Forelimb muscle (tissue), 1 donor: Measurements from ENCODE around the gene GDF2. TPM values are rescaled to one million over a fixed set of nuclear protein-coding genes. Genes with fewer than 3 reads are reported as not detected.

Experiments used
- DNase-seq: peaks from one replicate; pipeline ENCODE4 v3.0.0-alpha.2; 2013; ENCODE audit warnings: low read depth
- polyA plus RNA-seq: library from polyadenylated mRNA; unstranded; fragments of 120-200 nt; gene quantifications from one replicate; pipeline ENCODE4 v1.2.1, GENCODE V29; 2013; ENCODE audit not compliant: insufficient read length

The GDF2 gene
- polyA plus RNA-seq, 1 donor: not detected

DNA sequence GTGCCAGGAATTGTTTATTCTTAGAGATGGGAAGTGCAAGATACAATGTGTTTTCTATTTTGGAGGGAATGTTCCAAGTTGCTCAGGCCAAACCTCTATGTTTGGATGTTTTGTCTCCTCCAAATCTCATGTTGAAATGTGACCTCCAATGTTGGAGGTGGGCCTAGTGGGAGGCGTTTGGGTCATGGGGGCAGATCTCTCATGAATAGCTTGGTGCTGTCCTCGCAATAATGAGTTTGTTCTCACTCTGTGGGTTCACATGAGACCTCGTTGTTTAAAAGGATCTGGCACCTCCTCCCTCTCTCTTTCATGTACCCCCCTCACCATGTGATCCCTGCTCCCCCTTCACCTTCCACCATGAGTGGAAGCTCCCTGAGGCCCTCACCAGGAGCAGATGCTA is 30.6 kb upstream of the GDF2 start:
- DNase-seq: no peak

DNA sequence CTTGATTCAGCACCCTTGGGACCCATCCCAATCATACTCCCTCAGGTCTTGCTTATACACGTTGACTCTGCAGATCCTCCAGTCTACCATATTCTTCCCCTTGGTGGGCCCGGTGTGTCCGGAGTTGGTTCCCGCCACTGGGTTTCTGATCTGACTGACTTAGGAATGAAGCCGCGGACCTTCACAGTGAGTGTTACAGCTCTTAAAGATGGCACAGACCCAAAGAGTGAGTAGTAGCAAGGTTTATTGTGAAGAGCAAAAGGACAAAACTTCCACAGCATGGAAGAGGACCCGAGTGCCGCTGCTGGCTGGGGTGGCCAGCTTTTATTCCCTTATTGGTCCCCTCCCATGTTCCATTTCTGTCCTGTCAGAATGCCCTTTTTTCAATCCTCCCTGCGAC is 28.2 kb upstream of the GDF2 start:
- DNase-seq: no peak

DNA sequence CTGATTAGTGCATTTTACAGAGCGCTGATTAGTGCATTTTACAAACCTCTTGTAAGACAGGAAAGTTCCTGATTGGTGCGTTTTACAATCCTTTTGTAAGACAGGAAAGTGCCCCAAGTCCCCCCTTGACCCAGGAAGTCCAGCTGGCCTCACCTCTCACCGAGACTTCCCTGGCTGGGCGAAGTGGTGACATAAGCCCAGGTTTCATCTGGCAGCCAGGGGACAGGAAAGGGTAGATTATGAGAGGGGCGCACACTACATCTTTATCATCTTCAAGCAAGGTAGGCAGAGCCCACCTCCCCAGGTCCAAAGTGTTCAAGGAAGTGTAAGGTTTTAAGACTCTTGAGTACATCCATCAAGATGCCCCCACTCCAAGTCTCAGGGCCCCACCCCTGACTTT is 27.8 kb upstream of the GDF2 start:
- DNase-seq: no peak

DNA sequence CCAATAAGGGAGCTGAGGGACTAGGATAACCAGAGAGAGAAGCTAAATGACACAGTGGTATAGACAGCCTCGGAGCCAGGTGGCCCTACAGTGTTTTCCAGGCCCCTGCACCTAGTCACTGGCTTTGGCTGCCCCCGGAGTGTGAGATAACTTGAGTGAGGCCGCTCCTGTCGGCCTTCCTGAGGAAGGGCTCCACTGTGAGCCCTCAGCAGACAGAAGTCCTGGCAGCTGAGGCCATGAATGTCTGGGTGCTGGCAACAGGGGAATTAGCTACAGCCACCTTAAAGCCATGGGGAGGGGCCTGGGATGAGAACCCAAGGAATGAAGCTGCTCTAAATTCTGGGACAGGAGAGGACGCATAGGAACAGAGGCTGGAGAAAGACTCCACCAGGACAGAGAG is 26.8 kb upstream of the GDF2 start:
- DNase-seq: no peak

DNA sequence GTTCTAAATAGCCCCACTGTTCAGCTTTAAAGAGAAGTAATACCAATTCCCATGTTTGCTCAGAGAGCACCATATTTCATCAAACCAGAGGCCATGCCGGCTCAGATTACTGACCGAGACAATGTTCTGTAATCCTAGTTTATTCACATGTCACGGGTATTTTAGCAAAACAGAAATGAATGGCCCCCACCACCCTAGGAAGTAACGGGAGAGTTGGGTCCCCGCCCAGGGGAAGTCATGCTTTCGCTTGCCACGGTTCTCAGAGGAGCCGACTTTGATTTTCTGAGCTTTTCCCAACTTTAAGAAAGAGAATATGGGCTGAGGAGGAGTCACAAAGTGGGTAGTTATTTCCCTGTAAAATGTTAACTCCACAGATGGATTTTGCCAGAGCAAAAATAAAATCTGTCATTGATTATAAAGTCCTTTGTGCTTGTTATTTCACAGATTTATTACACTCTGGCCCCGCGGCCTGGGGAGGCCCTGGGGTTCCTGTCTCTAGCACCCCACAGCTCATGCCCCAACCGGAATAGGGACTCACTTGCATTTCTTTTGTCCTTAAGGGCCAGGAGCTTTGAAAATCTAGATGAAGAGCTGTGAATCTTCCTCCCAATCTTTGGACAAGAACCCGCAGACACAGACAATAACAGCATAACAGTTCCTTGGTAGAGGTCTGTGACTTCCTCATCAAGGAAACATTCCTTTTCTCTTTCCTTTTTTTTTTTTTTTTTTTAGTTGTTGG is 25.9 kb upstream of the GDF2 start:
- DNase-seq: no peak

DNA sequence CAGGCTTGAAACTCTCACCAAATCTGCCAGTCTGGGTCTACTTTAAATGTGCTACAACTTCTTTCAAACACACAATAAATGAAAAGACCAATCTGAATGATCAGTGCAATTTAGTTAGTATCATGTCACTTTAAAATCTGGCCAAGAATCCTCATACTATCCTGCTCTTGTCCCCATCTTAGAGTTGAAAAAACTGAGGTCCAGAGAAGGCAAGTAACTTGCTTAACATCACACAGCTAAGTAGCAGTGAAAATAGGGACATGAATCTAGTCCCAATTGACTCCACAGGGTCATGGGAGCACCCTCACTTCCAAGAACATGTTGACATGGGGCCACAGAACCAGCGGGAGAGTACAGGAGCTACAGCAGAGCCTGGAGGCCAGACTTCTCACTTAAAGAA is 25.3 kb upstream of the GDF2 start:
- DNase-seq: no peak

DNA sequence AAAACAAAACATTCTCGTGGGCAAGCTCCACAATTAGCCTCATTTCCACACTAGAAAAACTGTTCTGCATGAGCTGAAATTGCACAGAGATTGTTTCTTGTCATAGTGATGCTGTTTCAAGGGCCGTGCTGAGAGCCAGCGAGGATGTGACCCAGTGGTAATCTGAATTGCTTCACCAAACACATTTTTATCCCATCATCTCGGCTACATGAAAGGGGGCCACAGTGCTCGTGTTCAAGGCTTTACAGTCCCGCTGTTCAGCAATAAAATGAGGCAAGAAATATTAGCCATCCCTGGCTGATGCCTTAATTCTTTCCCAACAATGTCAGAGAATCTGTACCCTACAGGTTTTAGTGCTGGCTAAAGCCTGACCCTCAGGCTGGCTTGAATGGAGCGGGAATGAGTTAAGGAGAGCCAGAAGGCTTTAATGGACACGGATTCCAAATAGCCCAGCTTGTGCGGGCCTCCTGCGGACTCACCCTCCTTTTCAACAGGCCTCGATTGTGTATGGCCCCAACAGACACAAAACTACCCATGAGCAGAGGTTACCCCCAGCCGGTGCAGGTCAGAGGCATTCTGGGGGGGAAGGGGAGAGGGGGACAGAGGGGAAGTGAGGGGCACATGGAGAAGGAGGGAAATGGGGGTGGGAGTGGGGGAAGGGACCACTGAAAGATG is 24.3 kb upstream of the GDF2 start:
- no peak for DNase-seq

DNA sequence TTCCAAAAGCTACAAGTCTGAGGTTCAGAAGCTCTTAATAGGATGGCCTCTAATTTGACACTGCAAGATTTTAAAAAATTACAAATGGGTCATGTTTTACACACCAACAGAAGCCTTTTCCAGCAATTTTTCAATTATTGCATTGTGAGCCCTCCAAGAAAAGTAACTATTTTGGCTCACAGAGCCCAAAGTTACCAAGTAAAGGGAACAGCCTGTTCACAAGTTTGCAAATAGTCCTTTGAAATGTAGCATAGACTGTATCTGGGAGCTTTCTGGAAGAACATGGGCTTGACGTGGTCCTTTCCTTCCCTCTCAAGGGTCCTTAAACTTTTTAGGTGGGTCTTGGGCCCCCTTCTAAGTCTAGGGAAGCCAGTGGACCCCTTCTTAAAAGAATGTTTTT is 23.5 kb upstream of the GDF2 start:
- DNase-seq: no peak

DNA sequence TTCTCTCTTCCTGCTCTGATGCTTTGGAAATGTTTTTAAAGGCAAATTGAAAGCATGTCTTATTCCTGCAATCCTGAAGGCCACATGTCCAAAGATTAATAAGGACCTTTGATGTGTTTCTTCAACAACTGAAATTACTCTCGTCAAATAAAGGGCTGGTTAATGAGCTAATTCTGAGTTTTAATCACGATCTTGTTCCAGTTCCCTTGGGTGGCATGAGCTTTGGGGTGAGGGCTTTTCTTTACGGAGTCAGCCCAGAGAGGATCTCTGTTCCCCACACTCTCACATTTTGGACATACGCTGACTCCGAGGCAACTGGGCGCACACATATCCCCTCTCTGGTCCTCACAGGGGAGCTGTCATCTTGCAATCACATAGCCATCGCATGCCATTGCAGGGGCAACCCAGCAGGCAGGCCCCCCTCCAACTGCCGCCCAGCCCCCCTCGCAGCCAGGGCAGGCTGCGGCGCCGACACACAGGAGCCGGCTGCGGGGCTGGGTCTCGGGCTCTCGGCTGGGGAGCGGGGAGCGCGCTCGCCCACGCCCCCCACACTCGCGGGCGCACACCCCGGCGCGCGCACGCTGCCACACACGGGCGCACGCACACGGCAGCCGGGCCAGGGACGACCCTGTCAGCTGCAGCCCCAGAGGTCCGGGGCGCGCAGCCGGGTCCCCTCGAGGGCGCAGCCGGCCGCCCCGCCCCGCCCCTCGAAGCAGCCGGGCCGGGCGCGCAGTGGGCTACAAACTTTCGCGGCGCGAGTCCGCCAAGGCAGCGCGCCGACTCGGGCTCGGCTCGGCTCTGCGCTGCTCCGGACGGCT is 22.4 kb upstream of the GDF2 start, which contains the start of gene GDF10:
Gene GDF10, plus strand, starts transcription at position 587 of the 818 bp plus-strand sequence. CDS start 455 bp downstream, outside the sequence.
- DNase-seq: no peak

DNA sequence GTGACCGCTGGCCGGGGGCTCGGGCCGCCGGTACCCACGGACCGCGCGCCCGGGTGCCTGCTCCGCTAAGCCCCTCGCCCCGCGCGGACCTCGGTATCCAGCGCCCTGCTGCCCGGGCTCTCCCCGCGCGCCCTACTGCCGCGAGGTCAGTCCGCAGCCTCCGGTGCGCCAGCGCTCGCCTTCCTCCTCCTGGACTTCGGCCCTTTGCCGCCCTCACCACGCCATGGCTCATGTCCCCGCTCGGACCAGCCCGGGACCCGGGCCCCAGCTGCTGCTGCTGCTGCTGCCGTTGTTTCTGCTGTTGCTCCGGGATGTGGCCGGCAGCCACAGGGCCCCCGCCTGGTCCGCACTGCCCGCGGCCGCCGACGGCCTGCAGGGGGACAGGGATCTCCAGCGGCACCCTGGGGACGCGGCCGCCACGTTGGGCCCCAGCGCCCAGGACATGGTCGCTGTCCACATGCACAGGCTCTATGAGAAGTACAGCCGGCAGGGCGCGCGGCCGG is 21.8 kb upstream of the GDF2 start:
- DNase-seq: no peak

DNA sequence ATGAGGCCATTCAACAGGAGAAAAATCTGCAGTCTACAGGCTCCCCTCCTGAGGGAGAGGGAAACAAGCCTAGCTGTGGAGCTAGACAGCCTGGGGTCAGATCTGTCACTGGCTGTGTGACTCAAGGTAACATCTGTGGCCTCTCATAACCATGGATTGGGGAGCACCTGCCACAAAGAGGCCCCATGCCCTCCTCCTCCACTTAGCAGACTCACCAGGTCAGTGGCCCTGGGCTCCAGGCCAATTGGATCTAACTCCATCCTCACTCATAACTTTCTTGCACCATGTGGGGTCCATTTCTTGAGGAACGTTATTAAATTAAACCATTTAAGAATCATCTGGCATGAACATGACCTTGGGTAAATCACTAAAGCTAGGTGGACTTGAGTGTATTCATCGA is 20.4 kb upstream of the GDF2 start:
- DNase-seq: no peak

DNA sequence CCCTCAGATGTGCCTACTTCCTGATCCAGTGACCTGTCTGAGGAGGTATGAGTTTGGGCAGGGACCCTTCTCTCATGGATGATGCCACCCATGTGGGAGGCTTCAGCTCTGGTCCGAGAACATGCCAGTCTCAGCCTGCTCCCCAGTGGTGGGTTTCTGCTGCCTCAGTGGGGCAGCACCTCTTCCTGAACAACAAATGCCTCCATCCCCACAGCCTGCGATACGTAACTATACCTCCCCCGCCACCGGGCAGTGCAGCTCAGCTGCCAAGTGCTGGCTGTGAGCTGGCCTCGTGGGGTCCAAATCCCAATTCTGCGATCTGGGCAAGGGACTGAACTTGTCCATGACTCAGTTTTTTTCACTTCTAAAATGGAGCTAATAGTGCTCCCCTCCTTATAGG is 19.1 kb upstream of the GDF2 start:
- DNase-seq: no peak

DNA sequence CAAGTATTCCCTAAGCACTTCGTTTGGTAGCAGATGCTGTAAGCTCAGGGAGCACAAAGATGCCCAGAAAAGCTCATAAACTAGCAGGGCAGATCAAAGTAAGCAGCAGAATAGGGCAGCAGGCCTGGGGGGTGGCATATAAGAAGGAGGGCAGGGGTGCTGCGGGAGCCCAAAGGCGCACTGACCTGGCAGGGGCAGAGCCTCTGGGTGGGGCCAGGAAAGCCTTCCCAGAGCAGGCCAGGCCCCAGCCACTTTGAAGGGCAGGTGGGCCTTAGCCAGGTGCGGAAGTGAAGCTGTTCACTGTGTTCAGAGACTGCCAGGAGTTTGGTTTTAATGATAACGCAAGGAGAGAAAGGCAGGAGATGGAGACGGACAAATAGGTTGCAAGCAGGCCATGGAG is 18.4 kb upstream of the GDF2 start:
- DNase-seq: no peak

DNA sequence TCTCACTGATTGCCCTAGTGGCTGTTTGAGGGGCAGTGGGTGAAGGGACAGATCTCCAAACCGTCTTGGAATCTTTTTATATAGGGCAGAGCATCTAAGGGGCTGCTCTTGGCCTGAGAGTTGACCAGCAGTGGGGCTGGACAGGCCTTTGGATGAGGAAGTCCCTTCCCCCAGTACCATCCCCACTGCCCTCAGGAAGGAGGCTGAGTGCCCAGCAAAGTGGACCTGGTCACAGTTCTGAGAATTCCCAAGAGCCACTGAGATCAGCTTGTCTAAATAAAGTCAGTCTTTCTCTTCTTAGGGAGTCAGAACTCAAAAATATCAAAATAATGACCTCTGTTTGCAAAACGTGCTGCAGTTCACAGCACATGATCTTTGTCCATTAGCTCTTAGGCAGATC is 16.7 kb upstream of the GDF2 start:
- no peak for DNase-seq

DNA sequence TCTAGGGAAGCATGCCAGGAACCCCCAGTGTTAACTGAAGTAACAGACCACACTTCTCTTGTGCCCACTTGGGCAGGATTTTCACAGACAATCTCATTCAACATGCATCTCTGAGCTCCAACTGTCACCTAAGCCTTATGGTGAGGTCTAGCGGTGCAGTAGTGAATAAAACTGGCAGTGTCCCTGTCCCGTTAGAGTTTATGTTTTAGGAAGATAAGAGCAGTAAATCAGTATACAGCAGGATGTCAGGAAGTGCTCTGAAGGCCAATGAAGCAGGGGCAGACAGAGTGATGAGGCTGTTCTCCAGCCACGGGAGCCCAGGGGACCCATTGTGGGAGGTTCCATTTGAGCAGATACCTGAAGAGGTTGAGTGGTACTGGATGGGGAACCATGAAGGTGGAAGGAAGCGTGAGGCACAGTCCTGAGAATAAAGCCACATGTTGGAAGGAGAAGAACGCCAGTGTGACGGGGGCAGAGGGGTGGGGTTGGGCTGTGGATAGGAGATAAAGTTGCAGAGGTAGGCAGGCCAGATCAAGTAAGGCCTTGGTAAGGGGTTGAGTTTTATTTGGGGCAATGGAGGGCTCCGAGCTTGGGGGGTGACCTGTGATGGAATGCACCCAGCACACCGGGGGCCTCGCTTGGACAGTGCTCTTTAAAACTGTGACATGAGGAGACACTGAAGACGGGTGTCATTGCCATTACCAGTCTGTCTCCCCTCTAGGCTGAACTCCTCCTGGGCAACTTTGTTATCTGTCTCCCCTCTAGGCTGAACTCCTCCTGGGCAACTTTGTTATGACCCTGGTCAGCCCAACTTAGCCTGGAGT is 15.7 kb upstream of the GDF2 start:
- DNase-seq: no peak

DNA sequence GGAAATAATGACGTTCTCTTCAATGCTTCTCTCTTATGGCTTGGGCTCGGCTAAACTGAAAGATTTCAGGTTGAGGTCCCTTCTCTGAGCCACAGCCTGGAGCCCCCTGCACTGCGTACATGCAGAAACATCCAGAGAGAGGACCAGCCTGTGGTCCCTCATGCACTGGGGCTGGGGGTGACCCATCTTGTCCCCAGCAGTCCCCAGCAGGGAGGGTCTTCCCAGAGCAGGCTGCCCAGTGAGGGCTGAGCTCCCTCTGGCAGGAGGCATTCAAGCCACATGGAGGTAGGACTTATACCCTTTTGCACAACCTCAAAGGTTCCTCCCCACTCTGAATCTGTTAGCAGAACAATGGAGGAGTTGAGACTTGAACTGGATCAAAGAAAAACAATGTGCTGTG is 14.9 kb upstream of the GDF2 start:
- DNase-seq: no peak

DNA sequence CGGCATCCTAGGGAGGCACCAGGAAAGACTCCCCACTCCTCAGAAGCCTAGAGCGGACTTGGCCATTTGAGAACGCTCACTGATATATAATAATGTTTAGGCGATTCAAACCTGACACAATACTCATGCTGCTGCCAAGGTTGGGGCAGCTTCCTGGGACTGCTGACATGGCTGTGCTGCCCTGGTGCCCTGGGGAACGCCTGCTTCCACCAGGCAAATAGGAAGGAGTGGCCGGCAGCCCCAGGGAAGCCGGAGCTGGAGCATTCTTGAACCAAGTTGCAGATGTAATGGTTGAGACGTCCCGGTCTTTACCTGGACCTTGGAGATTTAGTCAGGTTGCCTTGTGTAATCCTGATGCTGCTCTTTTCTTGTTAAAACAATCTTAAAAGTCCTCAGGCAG is 13.5 kb upstream of the GDF2 start:
- DNase-seq: no peak

DNA sequence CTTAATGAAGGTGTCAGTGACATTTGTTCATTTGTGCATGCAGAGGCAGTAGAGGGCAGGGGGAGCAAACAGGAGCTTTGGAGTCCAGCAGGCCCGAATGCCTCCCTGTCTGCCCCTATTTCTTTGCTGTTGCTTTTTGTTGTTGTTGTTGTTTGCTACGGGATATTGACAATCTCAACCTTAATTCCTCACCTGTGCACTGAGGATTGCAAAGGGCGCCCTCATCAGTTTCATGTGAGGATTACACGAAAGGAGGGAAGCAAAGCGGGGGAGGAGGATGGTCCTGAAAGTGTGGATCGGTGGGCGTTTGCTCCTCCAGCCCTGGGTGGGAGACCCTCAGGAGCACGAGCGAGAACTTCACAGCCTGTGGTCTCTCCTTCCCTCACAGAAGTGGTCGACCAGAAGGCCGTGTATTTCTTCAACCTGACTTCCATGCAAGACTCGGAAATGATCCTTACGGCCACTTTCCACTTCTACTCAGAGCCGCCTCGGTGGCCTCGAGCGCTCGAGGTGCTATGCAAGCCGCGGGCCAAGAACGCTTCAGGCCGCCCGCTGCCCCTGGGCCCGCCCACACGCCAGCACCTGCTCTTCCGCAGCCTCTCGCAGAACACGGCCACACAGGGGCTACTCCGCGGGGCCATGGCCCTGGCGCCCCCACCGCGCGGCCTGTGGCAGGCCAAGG is 12.7 kb upstream of the GDF2 start:
- no peak for DNase-seq

DNA sequence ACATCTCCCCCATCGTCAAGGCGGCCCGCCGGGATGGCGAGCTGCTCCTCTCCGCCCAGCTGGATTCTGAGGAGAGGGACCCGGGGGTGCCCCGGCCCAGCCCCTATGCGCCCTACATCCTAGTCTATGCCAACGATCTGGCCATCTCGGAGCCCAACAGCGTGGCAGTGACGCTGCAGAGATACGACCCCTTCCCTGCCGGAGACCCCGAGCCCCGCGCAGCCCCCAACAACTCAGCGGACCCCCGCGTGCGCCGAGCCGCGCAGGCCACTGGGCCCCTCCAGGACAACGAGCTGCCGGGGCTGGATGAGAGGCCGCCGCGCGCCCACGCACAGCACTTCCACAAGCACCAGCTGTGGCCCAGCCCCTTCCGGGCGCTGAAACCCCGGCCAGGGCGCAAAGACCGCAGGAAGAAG is 12.2 kb upstream of the GDF2 start:
- DNase-seq: no peak

DNA sequence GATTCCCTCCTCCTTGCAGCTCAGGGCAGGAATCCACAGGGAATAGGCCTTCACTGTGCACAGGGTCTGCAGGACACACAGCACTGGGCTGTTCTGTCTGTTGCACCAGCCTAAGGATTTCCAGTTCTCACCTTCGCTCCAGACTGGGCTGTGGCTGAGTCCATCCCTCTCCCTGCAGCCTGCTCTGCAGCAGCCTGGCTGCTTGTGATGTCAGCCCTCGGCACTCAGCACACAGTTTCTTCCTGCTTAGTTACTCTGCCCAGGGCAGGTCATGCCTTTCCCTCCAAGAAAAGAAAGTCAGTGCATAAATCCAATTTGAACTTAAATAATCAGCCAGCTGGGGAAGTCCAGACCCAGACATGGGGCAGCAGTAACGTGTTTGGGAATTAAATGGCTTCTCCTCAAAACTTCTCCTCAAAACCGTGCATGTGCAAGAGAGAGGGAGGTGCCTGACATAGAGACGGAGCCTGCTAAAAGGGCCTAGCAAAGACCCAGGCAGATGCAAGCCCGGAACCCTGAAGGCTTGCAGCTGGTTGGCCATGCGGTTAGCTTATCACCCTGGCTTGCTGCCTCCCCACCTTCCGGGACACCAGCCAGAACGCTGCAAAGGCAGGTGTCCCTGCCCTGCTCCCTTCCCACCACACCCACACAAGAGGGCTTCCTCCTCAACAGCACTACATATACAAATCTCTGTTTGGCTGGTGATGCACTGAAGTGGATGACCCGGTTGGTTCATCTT is 10.9 kb upstream of the GDF2 start:
- DNase-seq: no peak
